ENCODE results near the gene TTC21A.

DNA sequence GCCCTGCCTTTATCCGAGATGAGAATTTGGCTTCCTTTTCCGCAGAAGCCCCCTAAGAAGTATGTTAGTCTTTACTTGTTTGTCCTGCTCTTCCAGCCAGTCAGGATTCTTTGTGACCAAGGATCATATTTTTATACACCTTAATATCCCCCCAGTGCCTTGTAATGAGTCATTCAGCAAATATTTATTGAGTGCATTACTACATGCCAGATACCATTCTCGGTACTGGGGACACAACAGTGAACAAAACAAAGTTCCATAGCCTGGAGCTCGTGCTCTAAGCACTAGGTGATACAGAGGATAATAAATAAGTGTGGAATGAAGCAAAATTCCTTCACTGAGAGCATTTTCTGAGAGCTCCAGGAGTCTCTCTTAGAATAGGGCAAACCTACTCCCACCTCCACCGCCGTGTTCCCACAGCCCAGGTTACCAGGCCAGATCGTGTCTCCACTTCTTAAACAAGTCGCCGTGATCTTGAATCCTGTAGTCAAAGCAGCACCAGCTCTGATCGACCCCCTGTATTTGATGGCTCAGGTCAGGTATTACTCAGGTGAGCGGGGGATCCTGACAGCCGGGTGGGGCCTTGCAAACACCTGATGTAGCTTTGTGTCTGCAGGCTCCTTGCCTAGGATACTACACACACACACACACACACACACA lies 18.5 kb downstream of the TTC21A start:
- TF ChIP-seq POLR2A (IDR thresholded peaks at IDR 0.05), result no peak
- TF ChIP-seq, protein P1, sequence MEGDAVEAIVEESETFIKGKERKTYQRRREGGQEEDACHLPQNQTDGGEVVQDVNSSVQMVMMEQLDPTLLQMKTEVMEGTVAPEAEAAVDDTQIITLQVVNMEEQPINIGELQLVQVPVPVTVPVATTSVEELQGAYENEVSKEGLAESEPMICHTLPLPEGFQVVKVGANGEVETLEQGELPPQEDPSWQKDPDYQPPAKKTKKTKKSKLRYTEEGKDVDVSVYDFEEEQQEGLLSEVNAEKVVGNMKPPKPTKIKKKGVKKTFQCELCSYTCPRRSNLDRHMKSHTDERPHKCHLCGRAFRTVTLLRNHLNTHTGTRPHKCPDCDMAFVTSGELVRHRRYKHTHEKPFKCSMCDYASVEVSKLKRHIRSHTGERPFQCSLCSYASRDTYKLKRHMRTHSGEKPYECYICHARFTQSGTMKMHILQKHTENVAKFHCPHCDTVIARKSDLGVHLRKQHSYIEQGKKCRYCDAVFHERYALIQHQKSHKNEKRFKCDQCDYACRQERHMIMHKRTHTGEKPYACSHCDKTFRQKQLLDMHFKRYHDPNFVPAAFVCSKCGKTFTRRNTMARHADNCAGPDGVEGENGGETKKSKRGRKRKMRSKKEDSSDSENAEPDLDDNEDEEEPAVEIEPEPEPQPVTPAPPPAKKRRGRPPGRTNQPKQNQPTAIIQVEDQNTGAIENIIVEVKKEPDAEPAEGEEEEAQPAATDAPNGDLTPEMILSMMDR (IDR thresholded peaks at IDR 0.05), result no peak
- no peak for TF ChIP-seq EP300 (IDR thresholded peaks at IDR 0.05)
- TF ChIP-seq POLR2AphosphoS5 (IDR thresholded peaks at IDR 0.05), result no peak
